ENCODE measurements around the gene ZNF71. TPM values are rescaled to one million over a fixed set of nuclear protein-coding genes. Genes with fewer than 3 reads are reported as not detected.
A peak's percentile ranks its signal among the peaks of the same experiment; 100 is the strongest.

The ZNF71 gene
- polyA plus RNA-seq, 3 donors = 2.6 to 4.0 (median 4.0) TPM

- 15% methylated on average over 20 of the region's 21 CpGs for WGBS (ENCODE audit: insufficient coverage)
These were observed 43.0 kb downstream of the ZNF71 start for GRCh38 chr19:56637976-56638555.

DNA sequence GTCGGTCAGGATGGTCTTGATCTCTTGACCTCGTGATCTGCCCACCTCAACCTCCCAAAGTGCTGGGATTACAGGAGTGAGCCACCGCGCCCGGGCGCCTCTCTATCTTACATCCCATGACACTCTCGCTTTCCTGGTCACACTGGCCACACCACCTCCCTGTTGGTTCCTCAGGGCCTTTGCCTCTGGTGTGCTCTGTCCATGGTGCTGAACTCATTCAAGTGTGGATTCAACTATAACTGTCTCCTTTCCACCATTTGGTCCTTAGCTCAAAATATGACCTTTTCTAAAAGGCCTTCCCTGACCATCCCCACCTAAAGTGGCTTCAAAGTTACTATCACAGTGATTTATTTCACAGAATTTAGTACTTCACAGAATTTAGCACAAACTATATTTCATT lies 44.1 kb downstream of the ZNF71 start:
- H3K4me3 ChIP-seq (replicated peaks in 1 of 3; ENCODE audit: low read depth in 2 of 3, low read length in 3 of 3) = no peak overlapping the region

More at GRCh38 chr19:56637976-56638555, 43.0 kb downstream of the ZNF71 start:
- intact Hi-C loops (cut with micrococcal nuclease) = no loop called here
- H3K79me2 ChIP-seq (ENCODE audit: insufficient read depth, low read length) = no peaks in the 10 kb centered on the region
- DNase-seq = no peak
- Mint-ChIP-seq H3K9me3 (peaks cover 31 to 74% (median 60%) of the 10 kb centered on the region in 7 donors), H3K27ac (peak overlapping the region in 1 of 7 donors; percentile 63), H3K4me1 (no peaks in the 10 kb centered on the region), H3K4me3 (no peak overlapping the region), H3K36me3 (no peaks in the 10 kb centered on the region), H3K27me3 (ENCODE audit: low read depth in 3 of 3) (peaks cover under 1 to 3% (median 2%) of the 10 kb centered on the region in 3 donors)
- no peak overlapping the region for H3K4me3 ChIP-seq (replicated peaks in 1 of 3; ENCODE audit: low read depth in 2 of 3, low read length in 3 of 3)
- no peak overlapping the region for H2AFZ ChIP-seq (ENCODE audit: insufficient read depth, low read depth, low read length, poor library complexity, severe bottlenecking)
- H3K36me3 ChIP-seq (replicated peaks in 1 of 2; ENCODE audit: control insufficient read depth in 1 of 2, insufficient read depth in 2 of 2, low read length in 2 of 2) = no peaks in the 10 kb centered on the region
- no peak overlapping the region for H3K9ac ChIP-seq (ENCODE audit: insufficient read depth, low read length, poor library complexity, severe bottlenecking)
- no peak overlapping the region for H3K4me2 ChIP-seq (replicated peaks; ENCODE audit: extremely low read depth, low read length, poor library complexity, severe bottlenecking)
- H3K27ac ChIP-seq (ENCODE audit: low read depth in 1 of 2, low read length in 2 of 2) = no peak overlapping the region
- H3K27me3 ChIP-seq (ENCODE audit: control insufficient read depth in 2 of 2, insufficient read depth in 2 of 2, low read length in 2 of 2) = peaks cover 0 to 4% of the 10 kb centered on the region in 2 donors
- no peaks in the 10 kb centered on the region for H4K20me1 ChIP-seq (ENCODE audit: insufficient read depth, low read length)
- H3K4me1 ChIP-seq (ENCODE audit: control insufficient read depth in 1 of 2, insufficient read depth in 2 of 2, low read length in 2 of 2) = no peaks in the 10 kb centered on the region
- H3K9me3 ChIP-seq (replicated peaks in 1 of 2; ENCODE audit: control insufficient read depth in 1 of 2, insufficient read depth in 1 of 2, low read length in 2 of 2) = peaks cover 70 to 77% of the 10 kb centered on the region in 2 donors
- TF ChIP-seq, protein P1, sequence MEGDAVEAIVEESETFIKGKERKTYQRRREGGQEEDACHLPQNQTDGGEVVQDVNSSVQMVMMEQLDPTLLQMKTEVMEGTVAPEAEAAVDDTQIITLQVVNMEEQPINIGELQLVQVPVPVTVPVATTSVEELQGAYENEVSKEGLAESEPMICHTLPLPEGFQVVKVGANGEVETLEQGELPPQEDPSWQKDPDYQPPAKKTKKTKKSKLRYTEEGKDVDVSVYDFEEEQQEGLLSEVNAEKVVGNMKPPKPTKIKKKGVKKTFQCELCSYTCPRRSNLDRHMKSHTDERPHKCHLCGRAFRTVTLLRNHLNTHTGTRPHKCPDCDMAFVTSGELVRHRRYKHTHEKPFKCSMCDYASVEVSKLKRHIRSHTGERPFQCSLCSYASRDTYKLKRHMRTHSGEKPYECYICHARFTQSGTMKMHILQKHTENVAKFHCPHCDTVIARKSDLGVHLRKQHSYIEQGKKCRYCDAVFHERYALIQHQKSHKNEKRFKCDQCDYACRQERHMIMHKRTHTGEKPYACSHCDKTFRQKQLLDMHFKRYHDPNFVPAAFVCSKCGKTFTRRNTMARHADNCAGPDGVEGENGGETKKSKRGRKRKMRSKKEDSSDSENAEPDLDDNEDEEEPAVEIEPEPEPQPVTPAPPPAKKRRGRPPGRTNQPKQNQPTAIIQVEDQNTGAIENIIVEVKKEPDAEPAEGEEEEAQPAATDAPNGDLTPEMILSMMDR (IDR thresholded peaks at IDR 0.05) = no peak

More for the DNA sequence above, 44.1 kb downstream of the ZNF71 start:
- intact Hi-C loops (cut with micrococcal nuclease) = no loop called here
- H3K9ac ChIP-seq (ENCODE audit: insufficient read depth, low read length, poor library complexity, severe bottlenecking) = no peak overlapping the region
- H3K4me1 ChIP-seq (ENCODE audit: control insufficient read depth in 1 of 2, insufficient read depth in 2 of 2, low read length in 2 of 2) = no peaks in the 10 kb centered on the region
- peaks cover 0 to 10% of the 10 kb centered on the region in 2 donors for H3K27me3 ChIP-seq (ENCODE audit: control insufficient read depth in 2 of 2, insufficient read depth in 2 of 2, low read length in 2 of 2)
- TF ChIP-seq, protein P1 (IDR thresholded peaks at IDR 0.05) = no peak
- no peak overlapping the region for H3K4me2 ChIP-seq (replicated peaks; ENCODE audit: extremely low read depth, low read length, poor library complexity, severe bottlenecking)
- no peak overlapping the region for H2AFZ ChIP-seq (ENCODE audit: insufficient read depth, low read depth, low read length, poor library complexity, severe bottlenecking)
- H3K9me3 ChIP-seq (replicated peaks in 1 of 2; ENCODE audit: control insufficient read depth in 1 of 2, insufficient read depth in 1 of 2, low read length in 2 of 2) = peaks cover 74 to 77% of the 10 kb centered on the region in 2 donors
- WGBS (ENCODE audit: insufficient coverage) = 33% methylated on average over 5 of the region's 7 CpGs
- Mint-ChIP-seq H3K9me3 (peaks cover 34 to 74% (median 63%) of the 10 kb centered on the region in 7 donors), H3K36me3 (no peaks in the 10 kb centered on the region), H3K27ac (no peak overlapping the region), H3K4me3 (no peak overlapping the region), H3K27me3 (ENCODE audit: low read depth in 3 of 3) (peaks cover 5 to 12% (median 9%) of the 10 kb centered on the region in 3 donors), H3K4me1 (no peaks in the 10 kb centered on the region)
- no peaks in the 10 kb centered on the region for H3K36me3 ChIP-seq (replicated peaks in 1 of 2; ENCODE audit: control insufficient read depth in 1 of 2, insufficient read depth in 2 of 2, low read length in 2 of 2)
- no peaks in the 10 kb centered on the region for H3K79me2 ChIP-seq (ENCODE audit: insufficient read depth, low read length)
- H3K27ac ChIP-seq (ENCODE audit: low read depth in 1 of 2, low read length in 2 of 2) = no peak overlapping the region
- H4K20me1 ChIP-seq (ENCODE audit: insufficient read depth, low read length) = no peaks in the 10 kb centered on the region
- DNase-seq = no peak

Measured in CD14-positive monocyte (primary cell).